HUES64 (cell line): ENCODE results near the gene HIVEP2.

Source experiments
- H3K27ac ChIP-seq: 2 replicates; pipeline ENCODE4 v1.7.0; 2013; ENCODE audit warnings: low read depth, low read length, inconsistent platforms
- H3K27me3 ChIP-seq: 2 replicates; pipeline ENCODE4 v1.6.1; 2013; ENCODE audit warnings: mild to moderate bottlenecking, low read length; ENCODE audit not compliant: insufficient read depth
- H3K36me3 ChIP-seq: 2 replicates; pipeline ENCODE4 v1.6.1; 2013; ENCODE audit warnings: mild to moderate bottlenecking, low read length; ENCODE audit not compliant: insufficient read depth
- H3K4me1 ChIP-seq: 2 replicates; pipeline ENCODE4 v1.6.1; 2013; ENCODE audit warnings: mild to moderate bottlenecking, low read length, moderate library complexity; ENCODE audit not compliant: insufficient read depth
- H3K4me3 ChIP-seq: 2 replicates; pipeline ENCODE4 v1.5.1; 2013; ENCODE audit warnings: mild to moderate bottlenecking, low read length, moderate library complexity
- H3K9ac ChIP-seq: 2 replicates; pipeline ENCODE4 v1.6.1; 2013; ENCODE audit warnings: mild to moderate bottlenecking, low read depth, low read length
- H3K9me3 ChIP-seq: 2 replicates; pipeline ENCODE4 v1.6.1; 2013; ENCODE audit warnings: low read depth, low read length; ENCODE audit not compliant: insufficient read depth
- WGBS: fragments of 150-250, 120-280 bp; methylation state at CpG from one replicate; pipeline ENCODE4 v1.1.7; 2013; ENCODE audit warnings: missing lambda C conversion rate; 5-methylcytosine and 5-hydroxymethylcytosine counted together

Gene HIVEP2

DNA sequence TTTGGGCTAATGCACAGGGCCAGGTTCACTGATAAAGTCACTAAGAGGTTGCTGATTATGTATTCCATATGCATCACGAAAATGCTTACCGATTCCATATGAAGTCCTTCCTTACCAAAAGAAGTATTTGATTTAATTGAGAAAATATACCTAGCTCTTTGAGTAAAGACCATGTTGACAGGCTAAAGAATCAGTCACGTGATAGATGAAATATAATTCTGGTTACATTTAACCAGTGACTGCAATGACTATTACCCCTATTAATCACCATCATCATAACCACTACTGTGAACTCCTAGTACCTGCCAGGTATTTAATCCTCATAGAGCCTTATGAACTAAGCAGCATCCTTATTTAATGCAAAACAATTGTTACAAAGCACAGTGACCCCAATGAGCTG, 110.1 kb downstream of the HIVEP2 start:
- no peak overlapping the region for H3K9ac ChIP-seq
- H3K36me3 ChIP-seq: no peaks in the 10 kb centered on the region
- no peak overlapping the region for H3K4me3 ChIP-seq
- H3K9me3 ChIP-seq: no peaks in the 10 kb centered on the region
- peaks cover 3% of the 10 kb centered on the region; the same call in 1 of the 2 replicates for H3K4me1 ChIP-seq
- no peak overlapping the region for H3K27ac ChIP-seq
- 96% methylated on average over 3 of the region's 3 CpGs for WGBS
- no peaks in the 10 kb centered on the region for H3K27me3 ChIP-seq

DNA sequence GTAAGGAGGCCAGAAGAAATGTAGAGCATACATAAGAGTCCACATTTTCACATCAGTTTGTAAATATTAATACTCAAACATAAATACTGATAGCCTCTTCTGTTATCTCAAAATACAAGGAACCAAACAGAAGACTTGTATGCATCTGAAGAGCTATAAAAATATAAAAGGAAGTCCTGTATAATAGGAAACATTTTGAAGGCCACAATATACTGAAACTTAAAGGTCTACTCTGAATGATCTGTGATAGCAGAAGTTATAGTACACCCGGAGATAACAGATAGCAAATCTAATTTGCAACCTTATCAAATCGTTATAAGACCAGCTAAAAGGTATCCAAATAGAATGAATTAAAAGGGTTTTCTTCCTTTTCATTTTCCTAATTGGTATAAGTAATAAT, 111.2 kb downstream of the HIVEP2 start:
- no peak overlapping the region for H3K9ac ChIP-seq
- no peaks in the 10 kb centered on the region for H3K4me1 ChIP-seq
- no peaks in the 10 kb centered on the region for H3K27me3 ChIP-seq
- no peaks in the 10 kb centered on the region for H3K36me3 ChIP-seq
- no peaks in the 10 kb centered on the region for H3K9me3 ChIP-seq
- WGBS: 83% methylated on average over 2 of the region's 2 CpGs
- no peak overlapping the region for H3K27ac ChIP-seq
- no peak overlapping the region for H3K4me3 ChIP-seq

DNA sequence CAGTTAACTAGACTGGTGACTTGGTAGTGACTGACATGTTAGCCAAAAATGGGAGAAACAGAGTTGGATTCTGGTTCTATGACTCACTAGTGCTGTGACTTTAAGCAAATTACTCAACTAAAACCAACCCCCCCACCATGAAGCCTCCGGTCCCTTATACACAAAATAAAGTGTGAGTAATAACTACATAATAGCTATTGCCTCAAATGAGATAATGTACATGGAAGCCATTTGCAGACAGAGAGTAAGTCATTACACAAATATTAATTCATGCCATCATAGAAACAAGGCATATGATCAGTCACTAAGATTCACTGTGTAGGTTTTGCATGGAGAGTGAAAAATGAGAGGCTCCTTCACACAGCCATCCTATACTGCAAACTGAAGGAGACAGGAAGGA, 111.9 kb downstream of the HIVEP2 start:
- Histone ChIP-seq H3K27me3 (no peaks in the 10 kb centered on the region), H3K36me3 (no peaks in the 10 kb centered on the region), H3K9ac (no peak overlapping the region), H3K27ac (no peak overlapping the region), H3K4me3 (no peak overlapping the region), H3K4me1 (no peaks in the 10 kb centered on the region), H3K9me3 (no peaks in the 10 kb centered on the region)
- no CpG with 5 or more reads among the region's 1 CpG for WGBS

DNA sequence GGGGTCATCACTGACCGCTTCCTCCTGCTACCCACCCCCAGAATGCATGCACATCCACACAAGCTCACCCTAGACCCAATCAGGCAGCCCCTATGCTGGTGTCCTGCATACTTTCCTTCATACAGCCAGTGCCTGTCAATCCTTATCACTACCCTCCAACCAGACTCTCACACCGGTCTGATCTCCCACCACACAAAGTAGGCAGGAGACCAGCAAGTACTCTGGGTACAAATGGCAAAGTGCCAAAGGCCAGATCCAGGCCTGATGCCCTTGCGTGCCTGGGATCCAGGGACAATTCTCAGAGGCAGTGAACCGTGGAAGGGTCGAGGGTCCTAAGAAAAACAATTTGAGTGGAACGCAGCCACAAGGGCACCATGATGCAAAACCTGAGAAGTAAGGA, 114.2 kb downstream of the HIVEP2 start:
- H3K4me1 ChIP-seq: no peaks in the 10 kb centered on the region
- no peaks in the 10 kb centered on the region for H3K27me3 ChIP-seq
- H3K27ac ChIP-seq: no peak overlapping the region
- no peak overlapping the region for H3K9ac ChIP-seq
- H3K4me3 ChIP-seq: no peak overlapping the region
- no peaks in the 10 kb centered on the region for H3K9me3 ChIP-seq
- 94% methylated on average over 6 of the region's 6 CpGs for WGBS
- H3K36me3 ChIP-seq: no peaks in the 10 kb centered on the region

DNA sequence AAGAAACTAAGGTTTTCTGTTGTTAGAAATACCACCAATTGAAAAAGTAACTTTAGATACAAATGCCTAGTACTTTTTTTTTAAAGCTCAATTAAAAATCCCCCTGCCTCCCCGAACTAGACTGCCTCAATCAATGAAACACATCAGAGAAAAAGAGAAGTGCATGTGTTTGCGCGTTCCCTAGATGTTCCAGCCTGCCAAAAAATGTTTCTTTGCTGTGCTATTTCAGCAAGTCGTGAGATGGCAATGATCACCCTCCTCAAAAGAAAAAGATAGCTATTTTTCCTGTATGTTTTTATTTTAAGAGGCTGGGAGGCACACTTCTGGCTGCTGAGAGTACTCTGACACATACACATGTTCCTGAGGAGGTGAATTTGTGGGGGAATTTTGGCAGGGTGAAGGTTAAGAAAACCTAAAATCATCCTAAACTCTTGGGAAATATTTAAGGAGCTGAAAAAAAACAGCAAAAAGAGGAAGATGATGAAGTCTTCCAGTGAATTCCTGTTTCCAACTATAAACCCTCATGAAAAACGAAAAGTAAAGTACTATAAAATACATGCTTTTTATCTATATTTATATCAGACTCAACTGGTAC, 114.8 kb downstream of the HIVEP2 start:
- WGBS: 85% methylated on average over 5 of the region's 5 CpGs
- Histone ChIP-seq H3K9ac (no peak overlapping the region), H3K36me3 (no peaks in the 10 kb centered on the region), H3K27ac (no peak overlapping the region), H3K27me3 (no peaks in the 10 kb centered on the region), H3K4me1 (no peaks in the 10 kb centered on the region), H3K4me3 (no peak overlapping the region), H3K9me3 (no peaks in the 10 kb centered on the region)

DNA sequence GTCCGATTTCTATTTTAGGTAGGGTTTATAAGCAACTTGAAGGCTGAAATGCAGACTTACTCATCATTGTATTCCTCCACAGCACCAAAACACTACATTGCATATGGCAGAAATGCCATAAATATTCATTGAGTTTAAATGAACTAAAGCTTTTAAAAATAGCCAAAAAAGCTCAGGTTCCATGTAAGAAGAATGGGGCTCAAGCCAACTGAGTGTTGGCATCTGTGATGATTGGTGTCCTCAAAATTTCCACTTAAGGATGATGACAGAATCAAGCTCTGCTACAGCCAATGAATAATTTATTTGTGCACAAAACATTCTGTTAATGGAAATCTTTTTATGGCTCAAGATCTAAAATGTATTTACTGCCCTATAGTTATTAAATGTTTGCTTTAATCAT, 115.4 kb downstream of the HIVEP2 start:
- no peaks in the 10 kb centered on the region for H3K36me3 ChIP-seq
- no CpG with 5 or more reads among the region's 1 CpG for WGBS
- H3K4me3 ChIP-seq: no peak overlapping the region
- H3K9ac ChIP-seq: no peak overlapping the region
- H3K4me1 ChIP-seq: no peaks in the 10 kb centered on the region
- H3K27ac ChIP-seq: no peak overlapping the region
- no peaks in the 10 kb centered on the region for H3K27me3 ChIP-seq
- H3K9me3 ChIP-seq: no peaks in the 10 kb centered on the region

DNA sequence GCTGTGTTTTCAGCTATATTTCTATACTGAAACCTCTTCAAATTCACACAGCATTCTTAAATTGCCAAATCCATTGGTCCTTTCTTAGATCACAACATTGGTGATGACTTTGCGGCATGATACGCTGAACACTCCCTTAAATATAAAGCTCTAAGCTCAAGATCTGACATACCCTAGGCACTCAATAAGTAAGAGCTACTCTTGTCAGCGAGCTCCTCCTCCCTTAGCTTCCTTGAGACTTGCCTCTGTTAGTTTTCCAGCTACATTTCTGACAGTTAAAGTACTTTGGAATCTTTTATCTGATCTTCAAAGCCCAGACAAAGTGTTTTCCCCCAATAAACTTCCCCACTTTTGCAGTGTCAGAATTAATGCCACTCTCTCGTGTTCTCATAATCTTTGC, 117.0 kb downstream of the HIVEP2 start:
- Histone ChIP-seq H3K27ac (no peak overlapping the region), H3K9me3 (no peaks in the 10 kb centered on the region), H3K4me1 (no peaks in the 10 kb centered on the region), H3K9ac (no peak overlapping the region), H3K4me3 (no peak overlapping the region), H3K27me3 (no peaks in the 10 kb centered on the region), H3K36me3 (no peaks in the 10 kb centered on the region)
- 92% methylated on average over 4 of the region's 4 CpGs for WGBS

DNA sequence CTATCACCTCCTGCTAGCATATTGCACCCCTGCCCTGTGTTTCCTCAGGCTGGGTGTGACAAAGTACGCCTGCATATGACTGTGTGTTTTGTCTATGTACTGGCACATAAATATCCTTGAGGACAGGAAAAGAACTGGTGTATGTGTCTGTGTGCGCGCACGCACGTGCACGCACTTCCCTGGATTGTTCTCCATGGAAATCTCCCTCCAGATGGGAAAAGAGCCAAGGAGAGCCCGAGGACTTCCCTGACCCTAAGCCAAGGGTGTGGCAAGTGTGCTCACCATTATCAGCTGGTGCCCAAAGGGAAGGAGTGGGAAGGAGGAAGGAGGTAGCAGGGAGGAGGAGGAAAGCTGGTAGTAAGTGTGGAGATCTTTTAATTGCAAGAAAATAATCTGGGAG, 117.6 kb downstream of the HIVEP2 start:
- 92% methylated on average over 7 of the region's 7 CpGs for WGBS
- Histone ChIP-seq H3K27me3 (no peaks in the 10 kb centered on the region), H3K9ac (no peak overlapping the region)

DNA sequence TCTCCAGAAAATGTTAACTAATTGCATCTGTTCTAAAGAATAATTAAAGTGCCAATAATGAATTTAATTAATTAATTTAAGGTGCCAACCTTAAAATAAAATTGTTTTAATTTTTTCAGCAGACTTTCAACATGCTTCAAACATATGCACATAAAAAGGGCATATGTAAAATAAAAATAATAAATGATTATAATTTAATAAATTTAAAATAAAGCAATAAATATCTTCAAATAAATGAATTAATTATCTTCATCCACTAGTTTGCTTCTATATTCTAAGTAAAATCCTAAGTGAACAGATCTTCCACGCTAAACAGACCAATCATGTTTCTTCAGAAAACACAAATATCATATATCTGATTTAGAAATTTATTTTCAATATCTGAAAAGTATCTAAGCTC, 119.2 kb downstream of the HIVEP2 start:
- no CpG with 5 or more reads among the region's 1 CpG for WGBS
- Histone ChIP-seq H3K27me3 (no peaks in the 10 kb centered on the region), H3K36me3 (no peaks in the 10 kb centered on the region), H3K27ac (no peak overlapping the region), H3K4me1 (no peaks in the 10 kb centered on the region), H3K9ac (no peak overlapping the region), H3K4me3 (no peak overlapping the region), H3K9me3 (no peaks in the 10 kb centered on the region)

More for the DNA sequence above, 117.6 kb downstream of the HIVEP2 start:
- Histone ChIP-seq H3K4me1 (no peaks in the 10 kb centered on the region), H3K4me3 (no peak overlapping the region), H3K27ac (no peak overlapping the region), H3K9me3 (no peaks in the 10 kb centered on the region), H3K36me3 (no peaks in the 10 kb centered on the region)

DNA sequence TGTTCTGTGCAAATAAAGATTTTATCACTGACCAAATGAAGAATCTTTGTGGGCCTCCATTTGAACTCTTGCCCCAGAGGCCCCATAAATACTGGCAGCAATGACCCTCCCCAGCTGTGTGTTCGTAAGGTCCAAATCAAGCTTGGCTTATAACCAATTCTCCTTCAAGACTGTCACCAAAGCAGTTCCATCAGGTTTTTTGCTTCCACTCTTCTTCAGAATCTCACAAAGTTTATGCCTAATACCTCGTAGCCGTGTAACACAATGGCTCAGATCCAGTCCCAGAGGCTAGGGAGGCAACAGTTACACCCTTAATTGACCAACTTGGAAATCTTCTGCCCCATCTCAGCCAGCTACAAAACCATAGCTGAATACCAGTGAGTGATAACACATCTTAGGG, 120.5 kb downstream of the HIVEP2 start:
- Histone ChIP-seq H3K9me3 (no peaks in the 10 kb centered on the region), H3K4me3 (no peak overlapping the region), H3K4me1 (no peaks in the 10 kb centered on the region), H3K9ac (no peak overlapping the region), H3K36me3 (no peaks in the 10 kb centered on the region), H3K27me3 (no peaks in the 10 kb centered on the region), H3K27ac (no peak overlapping the region)
- 95% methylated on average over 3 of the region's 3 CpGs for WGBS

DNA sequence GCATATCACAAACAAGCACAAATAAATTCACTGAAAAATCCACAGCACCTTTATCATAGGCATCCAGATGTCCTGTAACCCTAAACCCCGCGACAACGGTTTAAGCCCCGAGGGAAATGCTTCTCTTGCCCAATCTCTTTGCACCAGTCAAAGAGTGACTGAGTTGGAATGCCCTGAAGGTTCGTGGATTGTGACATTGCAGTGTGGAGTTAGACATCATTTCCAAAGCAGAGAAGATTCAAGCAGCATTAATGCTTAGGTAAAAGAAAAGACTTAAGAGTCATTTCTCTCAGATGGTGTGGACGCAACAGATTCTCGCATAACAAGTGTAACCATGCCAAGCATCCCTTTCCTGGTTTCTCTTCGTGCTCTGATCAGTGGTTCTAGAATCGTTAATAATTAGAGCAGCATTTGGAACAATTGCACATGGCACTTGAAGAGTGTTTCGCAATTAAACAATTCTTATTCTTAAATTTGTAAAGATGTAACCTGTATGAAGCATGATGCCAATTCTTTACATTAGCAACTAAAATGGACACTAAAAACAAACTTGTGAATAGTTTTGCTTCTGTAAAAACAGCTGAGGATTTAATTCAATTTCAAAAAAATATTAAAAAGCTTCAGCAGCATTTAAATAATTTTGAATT, 121.6 kb downstream of the HIVEP2 start:
- no peaks in the 10 kb centered on the region for H3K9me3 ChIP-seq

DNA sequence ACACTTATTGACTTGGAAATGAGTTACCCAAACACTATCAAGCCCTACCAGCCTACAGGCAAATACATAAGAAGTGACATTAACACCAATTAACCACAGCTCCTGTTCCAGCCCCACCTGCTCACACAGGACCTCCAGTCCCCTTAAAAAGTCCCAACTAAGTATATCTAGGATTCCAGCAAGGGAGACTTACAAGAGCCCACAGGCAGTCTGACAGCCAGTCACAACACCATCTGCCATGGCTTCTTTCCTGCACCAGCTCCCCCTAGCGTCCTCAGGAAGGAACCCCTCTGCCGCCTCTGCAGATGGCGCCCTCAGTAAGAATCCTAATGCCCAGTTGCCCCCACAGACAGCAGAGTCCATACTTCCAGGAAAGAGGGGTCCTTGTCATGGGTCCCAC, 122.1 kb downstream of the HIVEP2 start:
- Histone ChIP-seq H3K9ac (no peak overlapping the region), H3K27me3 (no peaks in the 10 kb centered on the region), H3K4me1 (no peaks in the 10 kb centered on the region), H3K4me3 (no peak overlapping the region), H3K27ac (no peak overlapping the region), H3K9me3 (no peaks in the 10 kb centered on the region), H3K36me3 (no peaks in the 10 kb centered on the region)
- WGBS: 52% methylated on average over 3 of the region's 3 CpGs

More for the DNA sequence above, 121.6 kb downstream of the HIVEP2 start:
- 87% methylated on average over 10 of the region's 10 CpGs for WGBS
- H3K27ac ChIP-seq: no peak overlapping the region
- H3K36me3 ChIP-seq: no peaks in the 10 kb centered on the region
- no peaks in the 10 kb centered on the region for H3K4me1 ChIP-seq
- H3K27me3 ChIP-seq: no peaks in the 10 kb centered on the region
- H3K9ac ChIP-seq: no peak overlapping the region
- H3K4me3 ChIP-seq: no peak overlapping the region
